IPS-11a (cell line): Measurements from ENCODE around the gene NTM.

Experiments
- H3K4me3 ChIP-seq: one replicate; pipeline ENCODE4 v1.5.1; 2013; ENCODE audit warnings: low read depth, low read length, control low read depth

NTM gene

GRCh38 chr11:131632971-131633370 lies 262.6 kb downstream of the NTM start:
- no peak overlapping the region for H3K4me3 ChIP-seq

GRCh38 chr11:131633921-131634715 lies 263.7 kb downstream of the NTM start:
- no peak overlapping the region for H3K4me3 ChIP-seq

GRCh38 chr11:131637469-131638175 lies 267.2 kb downstream of the NTM start:
- no peak overlapping the region for H3K4me3 ChIP-seq

GRCh38 chr11:131638889-131639288 lies 268.5 kb downstream of the NTM start:
- H3K4me3 ChIP-seq, result no peak overlapping the region

- no peak overlapping the region for H3K4me3 ChIP-seq
These were observed 269.9 kb downstream of the NTM start for GRCh38 chr11:131640320-131640719.

GRCh38 chr11:131642756-131643531 lies 272.5 kb downstream of the NTM start:
- no peak overlapping the region for H3K4me3 ChIP-seq

- H3K4me3 ChIP-seq, result no peak overlapping the region
These were observed 273.9 kb downstream of the NTM start for GRCh38 chr11:131644204-131644795.

GRCh38 chr11:131645237-131645636 lies 274.8 kb downstream of the NTM start:
- no peak overlapping the region for H3K4me3 ChIP-seq

GRCh38 chr11:131649856-131650255 lies 279.4 kb downstream of the NTM start:
- H3K4me3 ChIP-seq, result no peak overlapping the region

GRCh38 chr11:131652231-131652630 lies 281.8 kb downstream of the NTM start:
- no peak overlapping the region for H3K4me3 ChIP-seq

- H3K4me3 ChIP-seq, result no peak overlapping the region
These were observed 282.8 kb downstream of the NTM start for GRCh38 chr11:131653260-131653659.

GRCh38 chr11:131654849-131655248 lies 284.4 kb downstream of the NTM start:
- no peak overlapping the region for H3K4me3 ChIP-seq

GRCh38 chr11:131656179-131656838 lies 285.9 kb downstream of the NTM start:
- no peak overlapping the region for H3K4me3 ChIP-seq

GRCh38 chr11:131656839-131657211 lies 286.4 kb downstream of the NTM start:
- H3K4me3 ChIP-seq, result no peak overlapping the region

GRCh38 chr11:131658414-131658813 lies 288.0 kb downstream of the NTM start:
- H3K4me3 ChIP-seq, result no peak overlapping the region

- no peak overlapping the region for H3K4me3 ChIP-seq
These were observed 288.5 kb downstream of the NTM start for GRCh38 chr11:131658952-131659351.

- no peak overlapping the region for H3K4me3 ChIP-seq
These were observed 289.5 kb downstream of the NTM start for GRCh38 chr11:131659931-131660330.

GRCh38 chr11:131661132-131661531 lies 290.7 kb downstream of the NTM start:
- no peak overlapping the region for H3K4me3 ChIP-seq

GRCh38 chr11:131662317-131662972 lies 292.0 kb downstream of the NTM start:
- H3K4me3 ChIP-seq, result no peak overlapping the region

- no peak overlapping the region for H3K4me3 ChIP-seq
These were observed 292.6 kb downstream of the NTM start for GRCh38 chr11:131662993-131663392.
